ENCODE results near the gene LPP. TPM values are rescaled to one million over a fixed set of nuclear protein-coding genes. Genes with fewer than 3 reads are reported as not detected.

LPP gene
- total and polyA plus RNA-seq, 2 of the 4 experiments (the other 2 are of a cell fraction), result 16.0 to 130 TPM

DNA sequence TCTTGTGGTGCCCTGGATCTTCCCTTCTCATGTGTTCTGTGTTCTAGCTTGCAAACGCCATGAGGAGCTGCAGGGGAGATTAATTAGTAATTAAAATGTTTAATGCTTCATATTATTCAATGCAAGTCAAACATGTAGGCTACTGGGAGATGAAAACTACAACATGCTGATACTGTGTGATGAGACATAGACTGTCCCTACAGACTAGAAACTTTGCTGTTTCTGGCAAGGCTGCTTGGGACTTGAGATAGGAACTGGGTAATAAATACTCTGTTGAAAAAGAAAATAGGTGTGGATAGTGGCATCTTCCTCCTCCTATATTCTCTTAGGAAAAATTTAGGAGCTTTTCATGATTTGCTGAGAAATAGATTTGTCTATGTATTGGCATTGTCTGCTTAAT lies 379.2 kb downstream of the LPP start:
- no TSS peak for BruUV-seq (replicated peaks)
- CTCF ChIA-PET, result interaction anchor here (0.5 to 1.1 kb wide), 2 partner anchors 186 to 422 kb away, joined by 3 to 4 read pairs; no protein-coding TSS in a partner anchor

More for the DNA sequence above, 379.2 kb downstream of the LPP start:
- Histone ChIP-seq H4K20me1 (ENCODE audit: insufficient read depth, low read length) (peaks cover 24% of the 10 kb centered on the region; the same call in 1 of the 2 replicates), H2BK15ac (ENCODE audit: low read depth, low read length) (no peak overlapping the region), H3K9me1 (ENCODE audit: insufficient read depth, low read length) (peaks cover 11% of the 10 kb centered on the region), H3K23ac (ENCODE audit: low read depth, low read length) (no peak overlapping the region), H4K5ac (ENCODE audit: low read depth, low read length) (no peak overlapping the region), H3K56ac (ENCODE audit: extremely low read depth, insufficient read depth, low read length) (no peak overlapping the region), H3K4me3 (ENCODE audit: insufficient read depth, low read depth, low read length) (no peak overlapping the region), H2BK20ac (ENCODE audit: low read depth, low read length) (no peak overlapping the region), H4K91ac (ENCODE audit: insufficient read depth, low read depth, low read length) (no peak overlapping the region), H3K4ac (ENCODE audit: low read depth, low read length) (no peak overlapping the region), H3K9me3 (ENCODE audit: control insufficient read depth, insufficient read depth, low read length) (no peaks in the 10 kb centered on the region), H3K18ac (ENCODE audit: low read depth, low read length) (no peak overlapping the region), H3K14ac (replicated peaks; ENCODE audit: low read depth, low read length) (no peak overlapping the region), H3K27me3 (ENCODE audit: control insufficient read depth, insufficient read depth, low read length) (no peaks in the 10 kb centered on the region), H3K9ac (ENCODE audit: low read depth, low read length) (no peak overlapping the region), H3K79me1 (ENCODE audit: low read depth in 1 of 2, low read length in 2 of 2) (peaks cover 32 to 70% of the 10 kb centered on the region in 2 experiments), H2BK5ac (ENCODE audit: low read depth, low read length, poor library complexity, severe bottlenecking) (no peak overlapping the region), H2AK9ac (replicated peaks; ENCODE audit: low read depth, low read length, poor library complexity) (no peak overlapping the region), H3K4me1 (ENCODE audit: control insufficient read depth, insufficient read depth, low read length) (peaks cover 14% of the 10 kb centered on the region), H3K27ac (ENCODE audit: insufficient read depth, low read length) (no peak overlapping the region), H2AK5ac (ENCODE audit: low read depth, low read length) (no peak overlapping the region), H3K4me2 (ENCODE audit: low read depth, low read length) (no peak overlapping the region), H2BK120ac (ENCODE audit: low read depth, low read length) (no peak overlapping the region), H4K8ac (ENCODE audit: low read depth in 2 of 2, low read length in 2 of 2) (no peak overlapping the region), H2AFZ (replicated peaks; ENCODE audit: low read length, poor library complexity) (no peak overlapping the region), H3K36me3 (ENCODE audit: control insufficient read depth, insufficient read depth, low read length) (peaks cover 1% of the 10 kb centered on the region; the same call in 1 of the 2 replicates)
- POLR2A ChIA-PET (ENCODE audit: unreplicated experiment), result no interaction called here
- no CpG with 5 or more reads among the region's 1 CpG for WGBS, 2 experiments (ENCODE audit: extremely low coverage in 2 of 2, insufficient read length in 1 of 2)
- ATAC-seq (ENCODE audit: low read depth) (no peak), DNase-seq (no peak)
- TF ChIP-seq FOS (IDR thresholded peaks at IDR 0.05; ENCODE audit: low read depth, low read length) (no peak), POLR2A (IDR thresholded peaks at IDR 0.05; ENCODE audit: low read depth, low read length) (no peak), BHLHE40 (IDR thresholded peaks at IDR 0.05; ENCODE audit: low read depth, low read length) (no peak), SMC3 (IDR thresholded peaks at IDR 0.05; ENCODE audit: low read depth, low read length) (no peak), RAD21 (IDR thresholded peaks at IDR 0.05; ENCODE audit: low read length) (no peak), CEBPB (IDR thresholded peaks at IDR 0.05; ENCODE audit: low read depth, low read length) (no peak), NFE2L2 (IDR thresholded peaks at IDR 0.05; ENCODE audit: low read depth, low read length) (no peak), MXI1 (IDR thresholded peaks at IDR 0.05; ENCODE audit: borderline replicate concordance, low read depth, low read length) (no peak), RCOR1 (IDR thresholded peaks at IDR 0.05; ENCODE audit: insufficient replicate concordance, low read length) (no peak), CHD1 (IDR thresholded peaks at IDR 0.05; ENCODE audit: low read depth, low read length) (no peak)
- TF ChIP-seq, protein P1, sequence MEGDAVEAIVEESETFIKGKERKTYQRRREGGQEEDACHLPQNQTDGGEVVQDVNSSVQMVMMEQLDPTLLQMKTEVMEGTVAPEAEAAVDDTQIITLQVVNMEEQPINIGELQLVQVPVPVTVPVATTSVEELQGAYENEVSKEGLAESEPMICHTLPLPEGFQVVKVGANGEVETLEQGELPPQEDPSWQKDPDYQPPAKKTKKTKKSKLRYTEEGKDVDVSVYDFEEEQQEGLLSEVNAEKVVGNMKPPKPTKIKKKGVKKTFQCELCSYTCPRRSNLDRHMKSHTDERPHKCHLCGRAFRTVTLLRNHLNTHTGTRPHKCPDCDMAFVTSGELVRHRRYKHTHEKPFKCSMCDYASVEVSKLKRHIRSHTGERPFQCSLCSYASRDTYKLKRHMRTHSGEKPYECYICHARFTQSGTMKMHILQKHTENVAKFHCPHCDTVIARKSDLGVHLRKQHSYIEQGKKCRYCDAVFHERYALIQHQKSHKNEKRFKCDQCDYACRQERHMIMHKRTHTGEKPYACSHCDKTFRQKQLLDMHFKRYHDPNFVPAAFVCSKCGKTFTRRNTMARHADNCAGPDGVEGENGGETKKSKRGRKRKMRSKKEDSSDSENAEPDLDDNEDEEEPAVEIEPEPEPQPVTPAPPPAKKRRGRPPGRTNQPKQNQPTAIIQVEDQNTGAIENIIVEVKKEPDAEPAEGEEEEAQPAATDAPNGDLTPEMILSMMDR (conservative IDR thresholded peaks at IDR 0.05; ENCODE audit: low read depth, low read length), result no peak
- TF ChIP-seq, protein P2, sequence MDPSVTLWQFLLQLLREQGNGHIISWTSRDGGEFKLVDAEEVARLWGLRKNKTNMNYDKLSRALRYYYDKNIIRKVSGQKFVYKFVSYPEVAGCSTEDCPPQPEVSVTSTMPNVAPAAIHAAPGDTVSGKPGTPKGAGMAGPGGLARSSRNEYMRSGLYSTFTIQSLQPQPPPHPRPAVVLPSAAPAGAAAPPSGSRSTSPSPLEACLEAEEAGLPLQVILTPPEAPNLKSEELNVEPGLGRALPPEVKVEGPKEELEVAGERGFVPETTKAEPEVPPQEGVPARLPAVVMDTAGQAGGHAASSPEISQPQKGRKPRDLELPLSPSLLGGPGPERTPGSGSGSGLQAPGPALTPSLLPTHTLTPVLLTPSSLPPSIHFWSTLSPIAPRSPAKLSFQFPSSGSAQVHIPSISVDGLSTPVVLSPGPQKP (IDR thresholded peaks at IDR 0.05; ENCODE audit: borderline replicate concordance, low read depth, low read length), result no peak
- intact Hi-C loops (cut with micrococcal nuclease), result loop anchor here (10.0 kb wide), 1 partner anchor 422 kb away; no protein-coding TSS in a partner anchor
- in situ Hi-C loops (cut with MboI; ENCODE audit: low sequenced_read_pairs), result loop anchor here (25.0 kb wide), 1 partner anchor 796 kb away; the partner anchor contains the start of gene BCL6
- dilution Hi-C loops (cut with HindIII; ENCODE audit: low sequenced_read_pairs, unreplicated experiment), result no loop called here
